GM19438 (cell line): Measurements from ENCODE around the gene LMNA.

ENCODE experiments used
- ATAC-seq: cut with Tn5 transposase; IDR thresholded peaks from one replicate; pipeline ENCODE4 v1.9.1; 2021; ENCODE audit warnings: low read depth; ENCODE audit not compliant: unreplicated experiment

Gene LMNA

DNA sequence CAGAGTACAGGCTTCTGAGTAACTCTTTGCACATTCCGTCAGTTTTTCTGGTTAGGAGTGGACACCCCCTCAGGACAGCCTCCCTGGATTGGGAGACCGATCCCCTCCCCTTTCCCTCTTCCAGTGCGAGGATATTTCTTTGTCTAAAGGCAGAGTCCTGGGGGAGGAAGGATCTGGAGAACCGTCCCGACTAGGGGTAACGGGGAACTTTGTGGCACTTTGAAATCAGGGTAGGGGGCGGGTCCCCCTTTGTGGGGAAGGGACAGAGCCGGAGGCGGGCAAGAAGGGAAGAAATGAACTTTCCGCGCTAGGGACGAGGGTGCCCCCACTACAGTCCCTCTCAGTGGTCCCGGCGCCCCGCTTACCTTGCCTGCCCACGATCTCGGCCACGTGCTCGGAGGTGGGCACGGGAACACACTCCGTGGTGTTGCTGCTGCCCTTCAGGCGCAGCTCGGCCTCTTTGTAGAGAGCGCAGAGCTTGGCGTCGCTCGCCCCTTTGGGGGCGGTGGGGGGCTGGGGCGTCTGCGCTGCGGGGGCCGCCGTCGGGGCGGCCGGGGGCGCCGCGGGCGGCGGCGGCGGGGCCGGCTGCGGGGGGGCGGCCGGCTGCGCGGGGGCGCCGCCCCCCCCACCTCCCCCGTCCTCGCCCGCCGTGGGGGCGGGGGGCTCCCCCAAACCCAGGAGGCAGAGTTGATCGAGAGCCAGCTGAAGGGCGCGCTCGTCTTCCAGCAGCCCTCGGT lies 33.2 kb upstream of the LMNA start:
- no peak for ATAC-seq

DNA sequence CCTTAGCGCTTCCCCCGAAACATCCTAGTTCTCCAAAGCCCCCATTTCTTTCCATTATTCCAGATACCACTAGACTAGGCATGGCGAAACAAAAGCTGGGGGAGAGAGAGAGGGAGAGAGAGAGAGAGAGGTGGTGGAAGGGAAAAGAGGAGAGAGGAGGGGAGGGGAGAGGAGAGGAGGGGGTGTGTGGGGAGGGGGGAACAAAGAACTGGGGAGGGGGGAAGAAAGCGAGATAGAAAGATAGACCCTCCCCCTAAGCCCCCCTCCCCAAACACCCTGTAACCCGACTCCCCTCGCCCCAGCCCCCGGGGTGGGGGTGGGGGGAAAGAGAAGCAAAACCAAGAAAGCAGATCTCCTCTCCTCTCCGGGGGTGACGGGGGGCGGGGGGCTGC lies 32.6 kb upstream of the LMNA start:
- no peak for ATAC-seq

DNA sequence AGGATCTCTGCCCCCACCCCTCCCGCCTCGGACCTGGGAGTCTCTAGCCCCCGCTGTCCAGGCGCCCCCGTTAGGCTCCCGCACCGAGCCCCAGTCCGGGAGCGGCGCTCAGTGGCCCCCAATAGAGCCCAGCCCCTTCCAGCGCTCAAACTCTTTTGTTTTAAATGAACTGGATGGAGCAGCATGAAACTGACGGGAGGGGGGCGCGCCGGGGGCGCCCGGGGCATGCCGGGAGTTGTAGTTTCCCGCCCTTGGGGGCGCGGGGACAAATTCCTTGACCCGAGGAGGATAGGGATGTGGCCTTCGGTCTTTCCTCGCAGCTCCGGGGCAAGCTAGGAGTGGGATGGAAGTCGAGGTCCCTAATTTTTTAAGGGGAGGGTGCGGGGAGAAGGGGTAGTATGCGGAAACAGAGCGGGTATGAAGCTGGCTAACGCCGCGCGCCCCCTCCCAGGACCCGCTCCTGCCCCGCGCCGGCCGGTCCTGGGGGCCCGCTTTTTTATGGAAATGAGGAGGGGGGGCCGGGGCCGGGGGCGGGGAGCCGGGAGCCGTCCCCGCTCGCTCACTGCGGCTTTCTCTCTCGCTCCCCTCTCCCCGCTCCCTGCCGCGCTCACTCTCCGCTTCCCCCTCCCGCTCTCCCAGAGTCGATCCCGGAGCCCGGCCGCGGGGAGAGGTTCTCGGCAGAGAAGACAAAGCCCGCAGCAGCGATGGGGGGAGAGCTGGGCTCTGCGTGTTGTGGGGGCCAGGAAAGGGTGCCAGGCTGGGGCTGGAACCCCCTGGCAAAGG lies 32.0 kb upstream of the LMNA start, which contains the start of gene MEX3A:
Gene MEX3A, minus strand, starts transcription at position 157 of the 783 bp plus-strand sequence. CDS start 467 bp downstream, outside the sequence.
- no peak for ATAC-seq

DNA sequence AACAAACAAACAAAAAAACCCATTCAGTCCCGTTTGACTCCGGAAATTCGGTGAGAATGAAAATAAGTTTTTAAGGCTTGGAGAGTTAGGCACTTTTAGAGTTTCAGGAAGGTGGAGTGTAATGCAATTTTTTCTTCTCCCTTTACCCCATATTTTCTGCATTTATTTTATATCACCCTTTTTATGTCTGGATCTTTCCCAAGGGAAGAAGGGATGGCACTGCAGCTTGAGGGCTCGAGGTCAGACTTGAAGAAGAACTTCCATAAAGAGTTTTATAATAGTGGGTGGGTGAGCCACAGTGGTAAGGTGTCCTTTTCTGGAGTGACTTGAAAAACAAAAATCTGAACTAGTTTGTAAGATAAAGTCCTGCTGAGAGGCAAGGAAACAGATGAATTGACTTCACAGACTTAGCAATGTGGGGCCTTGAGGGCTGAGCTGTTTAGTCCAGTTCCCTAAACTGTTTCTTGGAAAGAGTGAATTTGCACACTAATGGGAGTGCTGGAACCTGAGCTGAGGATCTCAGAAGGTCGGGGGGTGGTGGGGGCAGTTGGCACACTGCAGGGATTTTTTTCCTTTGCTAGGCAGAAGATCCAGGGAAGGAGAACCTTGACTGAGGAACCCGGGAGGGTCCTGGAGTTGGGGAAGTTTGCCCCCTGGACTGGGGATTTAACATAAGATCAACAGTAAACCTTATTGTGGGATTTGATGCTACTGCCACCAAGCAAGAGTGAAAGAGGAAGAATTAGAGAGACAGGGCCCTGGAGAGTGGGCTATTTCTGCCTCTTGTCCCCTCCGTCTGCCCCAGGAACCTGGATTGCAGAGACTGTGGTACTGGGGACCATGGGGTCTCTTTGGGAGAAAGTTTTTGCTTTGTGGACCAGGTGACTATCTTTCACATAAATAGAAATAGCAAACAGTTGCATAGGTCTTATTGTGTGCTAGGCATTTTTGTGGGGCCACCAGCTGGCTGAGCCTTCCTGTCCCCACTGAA lies 30.4 kb upstream of the LMNA start:
- no peak for ATAC-seq

DNA sequence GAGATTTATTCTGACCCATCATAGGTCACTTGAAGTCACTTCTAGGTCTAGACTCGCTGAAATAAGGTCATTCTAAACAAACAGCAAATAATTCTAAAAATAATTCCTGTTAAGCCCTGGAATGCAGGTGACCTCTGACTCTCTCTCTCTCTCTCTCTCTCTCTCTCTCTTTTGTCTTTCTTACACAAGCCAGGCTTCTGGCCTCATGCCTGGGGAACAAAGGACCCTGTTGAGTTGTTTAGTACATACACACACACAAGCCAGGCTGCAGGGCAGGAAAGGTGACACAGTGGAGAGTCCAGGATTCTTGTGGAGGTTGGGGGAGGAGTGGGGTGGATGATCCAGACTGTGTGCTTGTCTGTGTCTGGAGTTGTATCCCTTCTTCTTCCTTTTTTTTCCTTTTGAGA lies 28.3 kb upstream of the LMNA start:
- no peak for ATAC-seq

DNA sequence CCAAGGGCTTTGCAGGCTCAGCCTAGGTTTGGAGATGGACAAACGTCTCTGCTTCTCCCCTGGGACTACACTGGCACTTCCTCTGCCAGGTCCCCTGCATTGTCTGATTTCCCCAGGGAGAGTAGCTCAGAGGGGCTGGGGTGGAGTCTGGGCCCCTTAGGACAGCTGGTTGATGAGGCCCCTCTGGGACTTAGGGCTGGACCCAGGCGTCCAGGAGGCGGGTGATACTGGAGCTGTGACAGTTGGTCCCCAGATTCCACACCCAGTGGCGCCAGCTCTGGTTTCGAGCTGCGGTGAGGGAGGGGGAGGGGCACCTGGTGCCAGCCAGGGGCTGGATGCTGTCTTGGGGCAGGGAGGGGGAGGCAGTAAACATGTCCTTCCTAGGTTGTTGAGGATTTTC lies 24.8 kb upstream of the LMNA start:
- ATAC-seq: no peak

DNA sequence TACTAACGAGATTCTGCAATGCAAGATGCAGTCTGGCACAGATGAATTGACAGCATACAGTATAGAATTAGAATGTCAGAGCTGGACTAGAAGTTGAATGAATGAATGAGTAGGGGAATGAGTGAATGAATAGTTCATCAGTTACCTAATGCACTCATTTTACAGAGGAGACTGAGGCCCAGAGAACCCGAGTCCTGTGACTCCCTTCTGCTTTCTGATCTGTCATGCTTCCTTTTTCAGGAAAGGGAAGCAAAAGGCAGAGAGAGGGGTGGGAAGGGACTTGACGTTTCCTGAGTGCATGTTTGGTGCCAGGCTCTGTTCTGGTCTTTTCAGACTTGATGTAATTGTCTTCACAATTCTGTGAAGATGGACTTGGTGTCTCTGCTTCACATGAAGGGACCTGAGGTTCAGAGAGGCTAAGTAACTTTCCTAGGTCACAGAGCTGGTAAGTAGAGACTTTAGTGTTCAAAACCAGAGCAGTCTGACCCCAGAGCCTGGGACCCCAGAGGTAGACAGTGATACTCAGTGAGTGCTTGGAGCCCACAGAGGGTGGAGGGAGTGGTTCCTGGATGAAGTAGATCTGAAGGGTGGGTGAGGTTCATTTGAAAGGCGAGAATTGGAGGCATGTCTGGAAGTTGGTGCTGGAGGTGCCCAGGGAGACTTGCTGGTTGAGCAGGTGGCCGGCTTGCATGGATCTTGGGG lies 24.2 kb upstream of the LMNA start:
- no peak for ATAC-seq

DNA sequence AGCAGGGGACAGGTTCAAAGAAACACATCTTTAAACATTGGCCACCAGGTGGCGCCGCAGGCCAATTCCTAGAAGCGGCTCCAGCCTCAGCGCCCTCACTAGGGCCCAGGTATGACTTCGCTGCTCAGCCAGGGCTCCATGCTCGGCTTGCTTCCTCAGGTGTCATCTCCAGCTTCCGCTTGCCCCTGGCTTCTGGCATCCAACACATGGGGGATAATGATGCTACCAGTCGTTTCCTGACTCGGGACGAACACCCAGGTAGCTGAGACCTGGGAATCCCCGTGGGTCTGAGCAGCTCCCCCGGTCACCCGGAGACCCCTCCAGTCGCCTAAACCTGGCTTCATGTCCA lies 23.7 kb upstream of the LMNA start:
- ATAC-seq: no peak

DNA sequence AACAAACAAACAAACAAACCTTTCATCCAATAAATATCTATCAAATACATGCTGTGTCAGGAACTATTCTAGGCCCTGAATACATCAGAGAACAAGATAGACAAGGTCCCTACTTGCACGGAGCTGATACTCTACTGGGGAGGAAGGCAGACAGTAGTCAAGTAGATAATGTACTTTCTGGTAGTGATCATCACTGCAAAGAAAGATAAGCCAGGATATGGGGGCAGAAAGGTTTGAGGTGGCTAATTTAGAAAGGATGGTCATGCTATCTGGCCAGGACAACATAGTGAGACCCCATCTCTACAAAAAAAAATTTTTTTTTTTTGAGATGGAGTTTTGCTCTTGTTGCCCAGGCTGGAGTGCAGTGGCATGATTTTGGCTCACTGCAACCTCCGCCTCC lies 22.9 kb upstream of the LMNA start:
- no peak for ATAC-seq

DNA sequence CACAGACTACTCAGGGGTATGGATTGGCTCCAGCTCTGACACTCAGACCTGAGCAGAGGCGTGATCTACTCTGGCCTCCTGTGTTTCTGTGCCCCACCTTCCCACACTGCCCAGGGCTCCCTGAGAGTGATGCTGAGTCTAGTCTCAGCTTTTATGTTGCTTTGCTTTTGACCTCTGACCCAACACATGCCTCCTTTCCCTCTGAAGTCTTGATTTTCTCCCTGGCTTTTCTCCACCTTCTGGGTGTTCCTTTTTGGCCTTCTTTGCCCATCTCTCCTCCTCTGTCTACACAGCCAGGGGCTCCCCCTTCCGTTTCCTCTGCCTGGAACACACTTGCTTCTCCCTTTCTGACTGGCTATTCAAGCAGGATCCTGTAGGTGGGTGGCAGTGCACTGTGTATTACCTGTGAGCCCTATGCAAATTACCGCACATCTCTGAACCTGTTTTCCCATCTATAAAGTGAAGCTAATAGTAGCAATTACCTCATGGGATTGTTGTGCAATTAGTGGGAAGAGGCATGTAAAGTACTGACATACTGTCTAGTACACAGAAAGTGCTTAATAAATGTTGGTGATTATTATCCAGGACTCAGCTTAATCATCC lies 18.5 kb upstream of the LMNA start:
- no peak for ATAC-seq

DNA sequence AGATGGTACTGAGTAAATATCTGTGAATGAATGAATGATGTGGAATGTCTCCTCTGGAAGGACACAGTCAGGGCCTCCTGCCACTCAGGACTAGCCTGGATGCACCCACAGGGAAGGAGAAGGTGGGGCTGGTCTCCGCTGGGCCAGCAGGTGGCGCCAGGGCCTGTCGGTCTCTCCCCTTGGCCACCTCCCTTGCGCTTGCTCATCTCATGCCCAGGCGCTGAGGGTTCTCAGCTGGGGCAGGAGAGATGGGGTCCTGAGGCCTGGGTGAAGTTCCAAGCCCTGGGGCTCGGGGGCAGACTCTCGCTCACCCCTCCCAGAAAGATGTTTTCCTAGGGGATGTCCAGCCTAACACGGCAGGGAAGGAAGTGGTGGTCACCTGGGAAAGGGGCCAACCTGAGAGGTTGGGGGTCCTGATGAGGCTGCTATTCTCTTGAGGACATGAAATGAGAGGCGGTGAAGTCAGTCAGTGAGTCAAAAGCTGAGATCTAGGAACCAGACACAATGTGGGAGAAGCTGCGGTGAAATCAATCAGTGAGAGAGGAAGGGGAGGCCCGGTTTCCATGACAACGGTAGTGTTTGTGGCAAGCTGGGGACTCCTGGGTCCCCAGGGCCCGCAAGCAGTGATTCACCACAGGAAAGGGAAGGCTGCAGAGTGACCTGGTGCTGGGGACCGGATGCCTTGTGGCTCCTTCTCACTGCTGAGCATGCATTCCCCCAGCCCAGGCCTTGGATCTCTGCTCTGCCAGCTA lies 17.7 kb upstream of the LMNA start:
- ATAC-seq: peak; percentile 53

DNA sequence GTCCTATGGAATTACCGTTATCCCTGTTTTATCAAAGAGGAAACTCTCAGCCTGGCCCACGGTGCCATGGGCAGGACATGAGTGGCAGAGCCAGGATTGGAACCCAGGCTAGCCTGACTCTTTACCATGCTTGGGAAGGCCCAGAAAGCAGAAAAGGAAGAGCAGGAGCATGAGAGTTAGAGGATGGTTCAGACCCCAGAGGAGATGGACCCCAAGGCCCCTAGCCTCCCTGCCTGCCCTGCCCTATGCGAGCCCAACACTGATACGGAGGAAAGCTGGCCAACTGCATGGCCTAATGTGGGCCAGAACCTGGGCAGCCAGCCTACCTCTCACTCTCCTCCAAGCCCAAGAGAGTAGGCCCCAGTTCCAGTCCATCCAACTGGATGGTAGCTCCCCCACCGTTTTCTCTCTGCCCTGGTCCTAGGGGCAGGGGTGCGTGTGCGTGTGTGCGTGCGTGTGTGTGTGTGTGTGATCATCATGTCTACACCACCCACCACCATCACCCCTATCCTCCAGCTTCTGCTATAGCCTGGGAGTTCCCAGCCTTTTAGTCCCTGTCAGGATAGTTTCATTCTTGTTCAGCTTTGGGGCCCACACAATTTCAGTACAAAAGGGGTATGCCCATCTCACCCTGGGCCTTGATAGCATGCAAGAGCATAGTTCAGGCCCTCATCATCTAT lies 16.9 kb upstream of the LMNA start:
- no peak for ATAC-seq

DNA sequence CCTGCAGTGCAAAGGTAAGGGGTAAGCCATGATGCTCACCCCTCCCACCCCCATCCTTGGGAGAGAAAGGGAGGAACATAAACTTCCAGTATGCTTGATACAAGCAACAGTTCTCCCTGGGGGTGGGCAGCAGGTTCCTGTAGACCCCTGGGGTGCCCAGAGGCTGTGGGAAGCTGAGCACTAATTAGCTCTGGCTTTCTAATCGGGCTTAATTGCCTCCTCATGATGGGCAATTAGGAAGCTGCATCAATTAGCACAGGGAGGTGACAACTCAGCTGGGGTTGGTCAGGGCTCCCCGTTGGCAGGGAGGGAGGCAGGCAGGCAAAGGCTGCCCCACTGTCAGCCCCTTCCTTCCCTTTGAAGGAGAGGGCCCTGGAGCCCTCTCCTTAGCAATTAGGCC lies 15.7 kb upstream of the LMNA start:
- no peak for ATAC-seq

DNA sequence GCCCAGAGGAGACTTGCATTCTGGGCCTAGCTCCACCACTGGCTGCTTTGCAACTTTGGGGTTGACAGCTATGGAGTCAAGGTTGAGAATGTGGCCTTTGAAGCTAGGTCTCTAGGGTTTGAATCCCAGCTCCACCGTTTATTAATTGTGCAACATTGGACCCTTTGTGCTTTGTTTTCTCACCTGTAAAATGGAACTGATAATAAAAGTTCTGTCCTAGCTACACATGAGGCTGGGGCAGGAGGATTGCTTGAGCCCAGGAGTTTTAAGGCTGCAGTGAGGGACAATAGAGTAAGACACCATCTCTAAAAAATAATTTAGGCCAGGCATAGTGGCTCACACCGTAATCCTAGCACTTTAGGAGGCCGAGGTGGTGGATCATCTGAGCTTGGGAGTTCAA lies 15.2 kb upstream of the LMNA start:
- no peak for ATAC-seq

DNA sequence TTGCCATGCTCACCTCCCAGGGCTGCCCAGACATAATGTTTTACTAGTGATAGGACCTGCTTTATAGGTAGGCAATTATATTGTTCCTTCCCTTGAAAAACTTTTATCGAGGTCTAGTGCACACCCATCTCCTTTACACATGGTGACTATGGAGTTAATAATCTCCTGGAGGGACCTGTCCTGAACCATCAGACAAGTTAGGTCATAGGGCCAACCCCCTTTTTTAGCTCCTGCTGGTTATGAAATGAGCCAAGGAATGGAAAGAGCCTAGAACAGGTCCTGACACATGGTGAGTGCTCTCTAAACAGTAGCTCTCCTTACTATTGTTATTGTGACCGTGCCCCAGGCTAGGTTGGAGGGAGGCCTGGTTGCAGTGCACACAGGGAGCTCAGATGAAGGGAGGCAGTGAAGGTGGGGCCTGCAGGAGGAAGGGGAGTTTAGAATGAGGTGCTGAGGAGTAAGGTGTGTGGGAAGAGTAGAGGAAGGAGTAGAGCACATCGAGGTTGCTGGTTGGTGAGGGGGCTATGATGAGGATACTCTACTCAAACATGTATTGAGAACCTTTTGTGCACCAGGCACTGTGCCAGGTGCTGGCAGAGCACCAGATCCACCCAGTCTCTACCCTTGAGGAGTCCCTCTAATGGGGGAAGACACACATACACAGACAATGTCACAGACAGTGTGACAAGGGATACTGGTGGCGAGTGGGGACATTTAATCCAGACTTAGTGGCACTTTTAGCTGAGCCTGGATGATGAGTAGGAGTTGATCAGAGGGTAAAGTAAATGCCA lies 14.1 kb upstream of the LMNA start:
- ATAC-seq: no peak

DNA sequence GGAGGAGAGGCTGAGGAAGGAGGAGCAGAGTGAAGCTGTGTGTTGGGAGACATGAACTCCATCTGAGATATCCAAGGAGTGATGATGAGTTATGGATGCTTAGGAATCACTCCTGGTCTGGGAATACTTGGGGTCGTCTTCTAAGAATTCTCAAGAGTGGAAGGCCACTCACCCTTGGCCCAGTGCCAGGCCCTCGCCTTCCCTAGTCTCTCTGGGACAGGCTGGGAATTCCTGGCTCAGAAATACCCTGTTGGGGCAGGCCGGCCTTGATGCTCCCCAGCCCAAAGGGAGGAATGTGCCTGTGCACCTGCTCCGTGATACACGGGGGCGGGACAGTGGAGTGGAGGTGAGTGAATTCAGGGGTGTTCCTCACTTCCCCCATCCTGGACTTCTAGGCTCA lies 12.6 kb upstream of the LMNA start:
- ATAC-seq: no peak

DNA sequence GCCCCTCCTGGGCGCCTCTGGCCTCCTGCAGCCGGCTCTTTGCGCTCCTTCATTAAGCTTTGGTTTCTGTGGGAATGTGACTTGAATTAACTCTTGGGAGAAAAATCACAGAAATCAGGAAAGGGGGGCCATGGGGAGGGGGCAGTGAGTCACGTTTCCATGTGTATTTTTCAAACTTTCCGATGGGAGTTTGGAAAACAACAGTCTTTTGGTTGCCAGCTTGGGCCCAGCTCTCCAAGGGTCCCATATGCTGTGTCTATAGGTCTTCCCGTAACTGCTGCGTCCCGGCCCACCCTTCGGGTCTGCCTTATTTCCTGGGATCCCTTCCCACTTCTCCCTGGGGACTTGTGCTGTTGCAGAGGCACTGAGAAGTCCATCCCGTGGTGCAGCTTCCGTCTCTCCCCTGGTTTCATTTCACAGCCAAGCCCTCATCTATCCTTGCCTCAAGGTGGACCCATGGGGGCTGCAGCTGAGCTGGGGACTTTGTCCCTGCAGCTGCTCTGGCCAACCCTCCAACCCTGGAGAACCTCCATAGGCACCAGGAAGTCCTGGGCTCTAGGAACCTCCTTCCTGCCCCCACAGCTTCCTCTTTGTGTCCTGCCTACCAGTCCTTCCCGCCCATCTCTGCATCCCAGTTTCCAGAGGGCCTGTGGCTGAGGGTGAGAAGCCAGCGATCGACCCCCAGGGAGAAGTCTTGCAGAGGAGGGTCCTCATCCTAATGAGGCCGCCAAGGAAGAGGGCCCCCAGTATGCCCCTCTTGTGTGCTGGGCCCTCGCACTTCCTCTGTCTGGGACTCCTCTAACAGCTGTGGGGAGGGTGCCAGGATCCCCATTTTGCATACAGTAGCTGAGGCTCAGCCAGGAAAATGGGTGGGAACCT lies 11.6 kb upstream of the LMNA start:
- ATAC-seq: no peak
